Measurements from ENCODE around the gene NMB.
"Not testable (repeated sequence)": the region's sequence is repeated elsewhere in the genome, so short reads cannot be mapped to it uniquely, and the experiment has no call there.

NMB gene

DNA sequence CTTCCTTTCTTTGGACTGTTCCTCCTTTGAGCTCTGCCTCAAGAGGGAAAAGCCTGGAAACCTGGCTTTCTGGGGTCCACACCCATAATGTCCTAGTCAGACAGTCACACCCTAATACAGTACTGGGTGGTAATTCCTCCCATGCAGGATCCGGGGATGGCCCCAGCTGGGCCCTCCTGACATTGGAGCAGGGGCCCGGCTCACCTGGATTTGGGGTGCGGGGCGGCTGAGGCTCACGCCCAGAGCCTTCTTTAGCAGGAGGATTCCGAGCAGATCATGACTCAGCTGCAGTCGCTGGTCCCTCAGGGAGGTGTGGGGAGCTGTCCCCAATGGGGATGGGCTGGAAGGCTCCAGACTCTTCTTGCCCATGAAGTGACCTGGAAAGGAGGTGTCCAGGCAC is 1.0 kb downstream of the NMB start:
- in situ Hi-C loops (cut with HindIII; ENCODE audit: low sequenced_read_pairs): no loop called here

DNA sequence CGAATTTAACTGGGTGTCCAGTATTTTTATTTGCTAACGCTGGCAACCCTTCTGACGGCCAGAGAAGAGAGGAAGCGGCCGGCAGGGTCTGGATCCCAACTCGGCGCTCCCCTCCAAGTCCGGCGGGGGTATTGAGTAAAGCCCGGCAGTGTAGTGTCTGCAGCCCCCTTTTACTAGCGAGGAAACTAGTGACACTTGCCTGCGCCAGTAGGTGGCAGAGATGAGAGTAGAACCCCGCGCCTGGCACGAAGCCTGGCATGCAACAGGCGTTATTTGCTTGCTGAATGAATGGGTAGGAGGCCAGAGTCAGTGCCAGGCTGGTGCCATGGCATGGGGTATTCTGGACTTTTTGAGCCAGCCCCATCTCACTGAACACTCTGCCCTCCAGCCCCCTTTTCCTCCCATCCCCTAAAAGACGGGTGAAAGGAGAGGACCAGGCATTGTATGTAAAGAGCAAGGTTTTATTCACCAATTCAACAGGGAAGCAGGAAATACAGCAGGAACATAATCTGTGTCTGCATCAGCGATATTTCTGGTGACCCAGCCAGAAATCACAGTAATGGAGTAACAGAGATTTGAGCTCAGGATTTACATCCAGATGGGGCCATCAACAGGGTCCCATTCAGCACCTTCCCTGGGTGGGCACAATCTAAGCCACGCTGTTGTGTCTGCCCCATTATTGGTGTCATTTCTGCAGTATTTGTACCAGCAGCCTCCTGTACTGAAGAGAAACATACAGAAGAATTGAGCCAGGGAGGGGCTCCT is 3.1 kb downstream of the NMB start:
- in situ Hi-C loops (cut with HindIII; ENCODE audit: low sequenced_read_pairs): no loop called here

DNA sequence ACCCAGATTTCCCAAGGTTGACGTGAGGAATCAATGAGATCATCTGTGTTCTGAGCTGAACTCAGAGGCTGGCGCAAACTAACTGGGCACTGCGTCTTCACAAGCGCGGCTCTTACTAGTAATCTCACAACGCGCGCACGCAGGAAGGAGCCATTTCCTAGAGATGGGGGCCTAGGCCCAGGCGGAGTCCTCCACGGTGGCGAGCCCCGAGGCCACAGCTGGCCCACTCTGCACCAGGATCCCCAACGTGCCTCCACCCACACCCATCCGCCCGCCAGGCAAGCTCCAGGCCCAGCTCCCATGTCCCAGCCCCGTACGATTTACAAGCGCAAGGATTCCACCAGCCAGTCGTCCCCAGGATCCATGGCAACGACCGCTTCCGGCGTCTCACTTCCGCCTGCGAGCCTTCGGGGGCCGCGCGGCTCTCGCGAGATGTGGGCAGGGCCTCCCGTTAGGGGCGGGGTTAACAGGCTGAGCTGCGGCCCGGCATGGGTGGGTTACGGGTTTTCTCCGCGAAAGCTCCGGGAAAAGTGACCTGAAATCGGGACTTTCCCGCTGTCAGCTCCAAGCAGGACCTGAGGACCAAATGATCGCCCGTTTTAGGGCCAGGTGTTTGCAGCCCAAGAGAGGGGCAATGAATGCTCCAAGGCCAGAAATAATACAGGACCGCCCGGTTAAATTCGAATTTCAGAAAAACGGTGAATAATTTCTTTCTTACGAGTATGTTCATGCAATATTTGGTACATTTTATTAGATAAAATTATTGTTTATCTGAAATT is 3.9 kb downstream of the NMB start, which contains the start of gene WDR73:
WDR73 (minus strand) TSS at position 374 of the 779 bp plus-strand sequence; CDS start at position 365, 9 bp downstream.
- in situ Hi-C loops (cut with HindIII; ENCODE audit: low sequenced_read_pairs): no loop called here

DNA sequence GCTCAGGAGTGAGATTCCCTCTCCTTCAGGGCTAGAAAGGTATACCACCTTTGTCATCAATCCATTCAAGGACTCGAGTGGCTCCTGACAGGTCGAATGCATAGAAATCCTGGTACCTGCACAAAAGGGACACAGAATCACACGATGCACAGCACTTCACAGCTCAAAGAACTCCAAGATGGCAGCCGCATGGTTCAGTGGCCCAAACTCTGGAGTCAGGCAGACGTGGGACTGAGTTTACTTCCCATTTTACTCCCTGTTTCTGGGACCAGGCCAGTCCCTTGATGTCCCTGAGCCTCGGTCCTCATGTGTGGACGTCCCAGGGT is 4.5 kb downstream of the NMB start:
- in situ Hi-C loops (cut with HindIII; ENCODE audit: low sequenced_read_pairs): no loop called here

DNA sequence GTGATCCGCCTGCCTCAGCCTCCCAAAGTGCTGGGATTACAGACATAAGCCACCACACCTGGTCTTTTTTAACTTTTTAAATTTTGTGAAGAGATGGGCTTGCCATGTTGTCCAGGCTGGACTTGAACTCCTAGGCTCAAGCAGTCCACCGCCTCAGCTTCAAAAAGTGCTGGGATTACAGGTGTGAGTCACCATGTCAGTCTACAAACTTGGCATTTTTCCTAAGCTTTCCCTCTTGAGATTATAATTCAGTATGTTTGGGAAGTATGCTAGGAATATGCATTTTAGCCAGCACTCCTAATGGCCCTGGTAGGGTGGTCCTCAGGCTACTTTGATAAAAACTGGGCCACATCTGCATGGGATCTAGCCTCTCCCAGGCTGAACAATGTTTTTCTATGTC is 8.3 kb downstream of the NMB start:
- in situ Hi-C loops (cut with HindIII; ENCODE audit: low sequenced_read_pairs): no loop called here

DNA sequence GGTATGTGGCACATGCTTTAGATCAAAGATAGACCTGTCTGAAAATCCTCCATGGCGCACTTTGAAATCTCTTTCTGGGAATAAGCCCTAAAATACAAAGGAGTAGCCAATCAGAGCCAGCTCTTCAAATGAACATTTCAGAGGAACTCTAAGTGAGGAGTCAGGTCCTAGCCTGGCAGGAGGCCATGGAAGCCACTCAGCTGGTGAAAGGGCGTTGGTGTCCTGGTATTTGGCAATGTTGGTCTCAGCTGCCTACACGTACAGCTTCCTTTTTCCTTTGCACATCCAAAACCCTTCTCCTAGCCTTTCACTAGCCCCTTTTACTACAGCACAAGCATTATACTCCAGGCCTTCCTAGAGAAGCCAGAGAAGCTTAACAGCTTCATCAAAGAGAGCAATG is 9.5 kb downstream of the NMB start:
- in situ Hi-C loops (cut with HindIII; ENCODE audit: low sequenced_read_pairs): no loop called here

DNA sequence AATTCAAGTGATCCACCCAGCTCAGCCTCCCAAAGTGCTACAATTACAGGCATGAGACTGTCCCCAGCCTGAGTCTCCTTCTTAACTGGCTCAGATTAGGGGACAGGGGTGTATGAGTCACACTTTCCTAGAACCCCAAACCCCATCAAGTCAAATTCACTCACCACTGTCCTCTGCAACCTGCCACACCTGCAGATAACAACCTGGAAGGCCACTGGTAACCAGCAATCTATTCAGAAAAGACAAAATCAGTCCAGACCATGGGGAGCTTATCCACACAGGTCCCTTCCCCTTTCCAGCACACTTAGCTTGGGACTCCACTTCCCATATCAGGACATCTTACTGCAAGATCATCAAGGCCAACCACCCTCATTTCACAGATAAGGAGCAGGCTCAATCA is 10.3 kb downstream of the NMB start:
- in situ Hi-C loops (cut with HindIII; ENCODE audit: low sequenced_read_pairs): no loop called here

DNA sequence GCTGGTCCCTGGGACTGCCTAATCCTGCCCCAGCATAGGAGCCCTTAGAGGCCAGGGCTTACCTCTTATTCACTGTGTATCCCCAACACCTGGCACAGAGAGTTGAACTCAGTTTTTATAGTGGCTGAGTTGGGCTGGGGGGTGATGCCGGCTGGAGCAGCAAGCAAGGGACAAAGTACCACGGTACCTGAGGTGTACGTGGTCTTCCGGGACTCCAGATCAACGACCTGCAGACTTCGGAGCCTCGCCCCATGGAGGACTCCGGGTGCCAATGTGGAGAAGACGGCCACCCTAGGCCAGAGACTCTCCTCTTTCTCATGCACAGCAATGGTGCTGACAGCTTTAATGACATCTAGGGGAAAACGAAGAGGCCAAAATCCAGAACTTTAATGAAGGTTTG is 12.0 kb downstream of the NMB start:
- in situ Hi-C loops (cut with HindIII; ENCODE audit: low sequenced_read_pairs): no loop called here

DNA sequence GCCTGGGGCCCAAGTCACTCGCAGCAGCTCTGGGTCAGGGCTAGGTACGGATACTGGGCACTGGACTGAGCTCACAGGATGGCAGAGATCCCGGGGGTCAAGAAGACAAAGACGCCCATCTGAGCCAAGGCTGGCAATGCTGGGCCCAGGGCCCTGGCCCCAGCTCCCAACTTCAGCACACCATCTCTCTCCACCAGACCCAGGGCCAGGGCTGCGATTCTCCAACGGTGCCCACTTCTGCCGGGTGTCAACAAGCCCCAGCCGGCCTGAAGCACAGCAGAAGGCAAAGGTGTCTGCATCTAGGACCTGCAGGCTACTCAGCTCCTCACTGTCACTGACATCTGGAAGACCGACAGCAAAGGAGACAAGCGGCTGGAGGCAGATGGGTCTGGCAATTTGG is 12.5 kb downstream of the NMB start:
- in situ Hi-C loops (cut with HindIII; ENCODE audit: low sequenced_read_pairs): no loop called here

DNA sequence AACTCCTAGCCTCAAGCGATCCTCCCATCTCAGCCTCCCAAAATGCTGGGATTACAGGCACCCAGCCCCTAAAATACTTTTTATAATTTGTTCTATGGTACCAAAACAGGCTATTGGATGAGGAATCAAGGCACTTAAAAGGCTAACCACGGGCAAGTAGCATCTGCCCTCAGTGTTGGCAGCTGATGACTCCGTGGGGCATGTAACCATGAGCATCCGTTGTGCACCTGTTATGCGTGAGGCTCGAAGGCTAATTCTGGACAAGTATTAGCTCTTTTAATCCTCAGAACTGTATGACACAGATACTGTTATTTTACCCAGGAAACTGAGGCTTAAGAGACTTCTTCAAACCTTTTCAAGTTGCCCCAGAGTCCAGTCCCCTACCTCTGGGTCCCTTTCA is 14.2 kb downstream of the NMB start:
- in situ Hi-C loops (cut with HindIII; ENCODE audit: low sequenced_read_pairs): no loop called here

DNA sequence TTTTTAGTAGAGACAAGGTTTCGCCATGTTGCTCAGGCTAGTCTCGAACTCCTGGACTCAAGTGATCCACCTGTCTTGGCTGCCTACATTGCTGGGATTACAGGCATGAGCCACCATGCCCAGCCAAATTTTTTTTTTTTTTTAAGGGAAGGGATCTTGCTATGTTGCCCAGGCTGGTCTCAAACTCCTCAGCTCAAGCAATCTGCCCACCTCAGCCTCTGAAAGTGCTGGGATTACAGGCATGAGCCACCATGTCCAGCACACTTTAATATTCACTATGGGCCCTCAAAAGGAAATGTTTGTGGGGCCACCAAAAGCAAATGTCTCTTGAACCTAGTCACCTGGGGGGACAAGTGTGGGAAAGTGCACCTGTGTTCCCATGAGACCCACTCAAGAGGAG is 15.4 kb downstream of the NMB start:
- in situ Hi-C loops (cut with HindIII; ENCODE audit: low sequenced_read_pairs): not testable (repeated sequence)

DNA sequence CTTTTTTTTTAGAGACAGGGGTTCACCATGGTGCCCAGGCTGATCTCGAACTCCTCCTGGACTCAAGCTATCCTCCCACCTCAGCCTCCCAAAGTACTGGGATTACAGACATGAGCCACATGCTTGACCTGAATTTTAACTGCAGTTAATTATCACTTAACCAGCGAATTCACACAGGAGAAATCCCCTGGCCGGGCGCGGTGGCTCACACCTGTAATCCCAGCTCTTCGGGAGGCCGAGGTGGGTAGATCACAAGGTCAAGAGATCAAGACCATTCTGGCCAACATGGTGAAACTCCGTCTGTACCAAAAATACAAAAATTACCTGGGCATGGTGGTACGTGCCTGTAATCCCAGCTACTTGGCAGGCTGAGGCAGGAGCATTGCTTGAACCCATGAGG is 16.1 kb downstream of the NMB start:
- in situ Hi-C loops (cut with HindIII; ENCODE audit: low sequenced_read_pairs): not testable (repeated sequence)

DNA sequence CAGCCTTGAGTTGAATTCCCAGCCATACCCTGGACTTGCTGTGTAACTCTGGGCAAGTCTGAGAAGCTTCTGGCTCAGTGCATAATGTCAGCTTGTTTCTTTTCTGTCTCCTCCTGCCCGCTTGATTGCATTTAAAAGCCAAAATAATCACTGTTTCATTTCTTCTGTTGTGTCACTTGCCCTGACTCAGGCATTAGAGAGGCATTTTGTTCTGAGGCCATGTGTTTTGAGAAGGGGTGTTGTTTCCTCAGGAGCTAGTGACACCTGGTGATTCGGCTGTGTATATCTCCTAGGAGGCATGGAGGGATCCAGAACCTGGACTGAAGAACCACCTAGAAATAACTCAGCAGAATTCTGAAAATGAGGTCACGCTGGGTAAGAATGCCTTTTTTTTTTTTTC is 19.9 kb downstream of the NMB start:
- in situ Hi-C loops (cut with HindIII; ENCODE audit: low sequenced_read_pairs): no loop called here

DNA sequence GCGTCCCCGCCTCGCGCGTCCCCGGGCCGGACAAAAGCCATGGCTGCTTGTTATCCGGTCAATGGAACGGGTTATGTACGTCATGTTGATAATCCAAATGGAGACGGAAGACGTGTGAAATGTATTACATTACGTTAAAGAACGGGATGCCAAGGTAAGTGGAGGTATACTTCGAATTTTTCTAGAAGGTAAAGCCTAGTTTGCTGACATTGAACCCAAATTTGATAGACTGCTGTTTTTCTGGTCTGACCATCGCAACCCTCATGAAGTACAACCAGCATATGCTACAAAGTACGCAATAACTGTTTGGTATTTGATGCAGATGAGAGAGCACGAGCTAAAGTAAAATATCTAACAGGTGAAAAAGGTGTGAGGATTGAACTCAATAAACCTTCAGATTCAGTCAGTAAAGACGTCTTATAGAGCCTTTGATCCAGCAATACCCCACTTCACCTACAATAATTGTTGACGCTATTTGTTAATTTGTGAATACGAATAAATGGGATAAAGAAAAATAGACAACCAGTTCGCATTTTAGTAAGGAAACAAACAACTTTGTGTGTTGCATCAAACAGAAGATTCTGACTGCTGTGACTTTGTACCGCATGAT is 23.7 kb downstream of the NMB start:
- in situ Hi-C loops (cut with HindIII; ENCODE audit: low sequenced_read_pairs): no loop called here

DNA sequence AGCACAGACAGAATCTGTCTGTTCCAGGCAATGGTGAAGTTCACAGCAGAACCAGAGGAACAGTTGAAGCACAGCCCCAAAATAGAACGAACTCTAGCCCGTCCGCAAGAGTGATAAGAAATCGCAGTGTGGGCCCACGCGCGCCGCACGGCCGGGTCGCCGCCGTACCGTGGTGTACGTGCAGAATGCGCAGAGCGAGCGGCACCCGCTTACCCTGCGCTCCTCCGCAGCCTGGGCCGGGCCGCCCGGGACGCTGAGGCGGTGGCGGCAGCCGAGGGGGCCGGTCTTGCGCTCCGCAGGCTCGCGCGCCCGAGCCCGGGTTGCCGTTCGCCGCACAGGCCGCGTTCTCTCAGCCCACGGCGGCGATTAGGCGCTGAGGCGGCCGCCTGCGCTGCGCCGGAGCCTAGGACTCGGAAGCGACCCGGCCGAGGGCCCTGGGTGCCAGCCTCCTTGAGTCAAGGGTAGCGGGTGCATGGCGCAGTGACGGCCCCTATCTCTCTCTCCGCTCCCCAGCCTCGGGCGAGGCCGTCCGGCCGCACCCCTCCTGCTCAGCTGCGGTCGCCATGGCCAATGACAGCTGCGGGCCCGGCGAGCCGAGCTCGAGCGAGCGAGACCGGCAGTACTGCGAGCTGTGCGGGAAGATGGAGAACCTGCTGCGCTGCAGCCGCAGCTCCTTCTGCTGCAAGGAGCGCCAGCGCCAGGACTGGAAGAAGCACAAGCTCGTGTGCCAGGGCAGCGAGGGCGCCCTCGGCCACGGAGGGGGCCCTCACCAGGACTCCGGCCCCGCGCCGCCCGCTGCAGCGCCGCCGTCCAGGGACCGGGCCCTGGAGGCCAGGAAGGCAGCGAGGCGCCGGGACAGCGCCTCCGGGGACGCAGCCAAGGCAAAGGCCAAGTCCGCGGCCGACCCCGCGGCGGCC is 24.4 kb downstream of the NMB start:
- in situ Hi-C loops (cut with HindIII; ENCODE audit: low sequenced_read_pairs): no loop called here

DNA sequence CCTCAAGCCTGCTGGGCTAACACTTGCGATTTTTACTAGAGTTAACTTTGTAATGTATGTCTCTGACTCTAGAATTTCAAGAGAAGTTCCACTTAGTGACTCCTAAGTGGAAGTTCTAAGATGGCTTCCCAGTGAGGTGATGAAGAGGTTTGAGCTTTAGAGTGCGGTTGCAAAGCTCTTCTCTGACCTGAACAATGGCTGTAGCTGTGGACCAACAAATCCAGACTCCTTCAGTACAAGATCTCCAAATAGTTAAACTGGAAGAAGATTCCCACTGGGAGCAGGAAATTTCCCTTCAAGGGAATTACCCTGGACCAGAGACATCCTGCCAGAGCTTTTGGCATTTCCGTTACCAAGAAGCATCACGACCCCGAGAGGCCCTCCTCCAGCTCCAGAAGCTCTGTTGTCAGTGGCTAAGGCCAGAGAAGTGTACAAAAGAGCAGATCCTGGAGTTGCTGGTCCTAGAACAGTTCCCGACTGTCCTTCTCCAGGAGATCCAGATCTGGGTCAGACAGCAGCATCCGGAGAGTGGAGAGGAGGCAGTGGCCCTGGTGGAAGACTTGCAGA is 26.2 kb downstream of the NMB start:
- in situ Hi-C loops (cut with HindIII; ENCODE audit: low sequenced_read_pairs): no loop called here

DNA sequence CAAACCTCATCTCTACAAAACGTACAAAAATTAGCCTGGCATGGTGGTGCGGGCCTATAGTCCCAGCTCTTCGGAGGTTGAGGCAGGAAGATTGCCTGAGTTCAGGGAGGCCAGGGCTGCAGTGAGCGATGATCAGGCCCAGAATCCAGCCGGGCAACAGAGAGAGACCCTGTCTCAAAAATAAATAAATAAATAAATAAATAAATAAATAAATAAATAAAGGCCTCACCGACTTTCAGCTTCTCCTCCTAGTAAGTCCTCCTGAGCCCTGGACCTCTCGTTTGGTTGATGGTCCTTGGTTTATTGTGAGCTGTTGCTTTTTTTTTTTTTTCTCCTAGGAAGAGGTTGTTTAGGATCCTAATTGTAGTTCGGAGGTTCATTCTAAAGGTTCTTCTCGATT is 29.0 kb downstream of the NMB start:
- in situ Hi-C loops (cut with HindIII; ENCODE audit: low sequenced_read_pairs): no loop called here

DNA sequence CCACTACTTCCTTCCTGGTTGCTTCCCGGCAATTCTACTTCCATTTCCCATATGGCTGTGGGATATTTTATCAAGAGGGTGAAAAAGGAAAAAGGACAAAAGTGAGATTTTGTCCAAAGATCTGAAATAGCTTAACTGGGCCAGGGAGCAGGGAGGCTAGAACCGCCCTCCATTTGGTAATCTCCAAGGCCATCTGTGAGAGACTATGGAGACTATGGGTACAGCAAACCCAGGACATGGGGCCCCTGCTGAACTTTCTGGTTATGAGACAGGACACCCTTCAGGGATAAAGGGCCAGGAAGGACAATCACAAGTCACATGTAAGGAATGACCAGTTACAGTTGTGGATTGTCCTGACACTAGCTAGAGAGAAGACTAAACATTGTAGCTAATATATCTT is 32.9 kb downstream of the NMB start:
- in situ Hi-C loops (cut with HindIII; ENCODE audit: low sequenced_read_pairs): no loop called here

DNA sequence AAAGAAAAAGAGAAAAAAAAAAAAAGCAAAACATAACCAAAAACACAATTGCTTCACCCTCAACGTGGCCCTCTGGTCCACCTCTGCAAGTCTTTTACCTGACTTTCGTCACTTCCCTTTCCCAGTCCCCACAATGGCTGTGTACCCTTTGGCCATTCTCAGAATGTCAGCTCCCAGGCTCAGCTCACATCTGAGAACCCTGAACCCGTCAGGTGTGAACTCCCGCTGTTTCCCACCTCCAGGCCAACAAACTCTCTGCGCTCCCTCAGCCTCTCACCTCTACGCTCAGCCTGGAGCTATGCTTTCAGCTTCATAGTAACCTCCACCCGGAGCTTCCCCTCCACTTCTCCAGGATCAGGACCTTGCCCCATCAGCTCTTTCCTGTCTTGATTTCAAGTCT is 33.6 kb downstream of the NMB start:
- in situ Hi-C loops (cut with HindIII; ENCODE audit: low sequenced_read_pairs): no loop called here

DNA sequence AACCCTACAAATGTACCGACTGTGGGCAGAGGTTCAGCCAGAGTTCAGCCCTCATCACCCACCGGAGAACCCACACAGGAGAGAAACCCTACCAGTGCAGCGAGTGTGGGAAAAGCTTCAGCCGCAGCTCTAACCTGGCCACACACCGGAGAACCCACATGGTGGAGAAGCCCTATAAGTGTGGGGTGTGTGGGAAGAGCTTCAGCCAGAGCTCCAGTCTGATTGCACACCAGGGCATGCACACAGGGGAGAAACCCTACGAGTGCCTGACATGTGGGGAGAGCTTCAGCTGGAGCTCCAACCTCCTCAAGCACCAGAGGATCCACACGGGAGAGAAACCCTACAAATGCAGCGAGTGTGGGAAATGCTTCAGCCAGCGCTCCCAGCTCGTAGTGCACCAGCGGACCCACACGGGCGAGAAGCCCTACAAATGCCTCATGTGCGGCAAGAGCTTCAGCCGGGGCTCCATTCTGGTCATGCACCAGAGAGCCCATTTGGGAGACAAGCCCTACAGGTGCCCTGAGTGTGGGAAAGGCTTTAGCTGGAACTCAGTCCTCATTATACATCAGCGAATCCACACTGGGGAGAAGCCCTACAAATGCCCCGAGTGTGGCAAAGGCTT is 36.5 kb downstream of the NMB start:
- in situ Hi-C loops (cut with HindIII; ENCODE audit: low sequenced_read_pairs): no loop called here
